ENCODE measurements around the gene FREM2.

DNA sequence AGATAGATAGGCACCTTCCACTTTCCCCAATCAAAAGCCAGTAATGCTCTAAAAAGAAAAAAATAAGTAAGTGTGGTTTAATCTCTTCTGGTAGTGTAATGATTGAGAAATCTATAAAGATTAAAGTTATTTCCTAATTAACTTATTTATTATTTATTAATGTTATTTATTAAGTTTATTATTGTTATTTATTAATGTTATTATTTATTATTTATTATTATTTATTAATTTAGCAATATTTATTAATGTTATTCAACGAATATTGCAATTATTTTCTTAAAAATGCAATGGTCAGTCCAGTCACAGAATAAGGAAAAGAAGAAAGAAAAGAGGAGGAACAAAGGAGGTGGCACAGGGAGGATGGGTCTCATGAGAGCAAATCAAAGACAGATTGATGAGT is 100.7 kb downstream of the FREM2 start:
- TF ChIP-seq POLR2AphosphoS5 (IDR thresholded peaks at IDR 0.05; ENCODE audit: low read depth, low read length) (no peak), POLR2A (IDR thresholded peaks at IDR 0.05; ENCODE audit: low read depth, low read length) (no peak), SPI1 (IDR thresholded peaks at IDR 0.05; ENCODE audit: low read depth, low read length) (no peak)
